ENCODE results near the gene FAM114A1. TPM values are rescaled to one million over a fixed set of nuclear protein-coding genes. Genes with fewer than 3 reads are reported as not detected.
A peak's percentile ranks its signal among the peaks of the same experiment; 100 is the strongest.

FAM114A1 gene
- 117 and 180 TPM in 2 replicates for total RNA-seq

DNA sequence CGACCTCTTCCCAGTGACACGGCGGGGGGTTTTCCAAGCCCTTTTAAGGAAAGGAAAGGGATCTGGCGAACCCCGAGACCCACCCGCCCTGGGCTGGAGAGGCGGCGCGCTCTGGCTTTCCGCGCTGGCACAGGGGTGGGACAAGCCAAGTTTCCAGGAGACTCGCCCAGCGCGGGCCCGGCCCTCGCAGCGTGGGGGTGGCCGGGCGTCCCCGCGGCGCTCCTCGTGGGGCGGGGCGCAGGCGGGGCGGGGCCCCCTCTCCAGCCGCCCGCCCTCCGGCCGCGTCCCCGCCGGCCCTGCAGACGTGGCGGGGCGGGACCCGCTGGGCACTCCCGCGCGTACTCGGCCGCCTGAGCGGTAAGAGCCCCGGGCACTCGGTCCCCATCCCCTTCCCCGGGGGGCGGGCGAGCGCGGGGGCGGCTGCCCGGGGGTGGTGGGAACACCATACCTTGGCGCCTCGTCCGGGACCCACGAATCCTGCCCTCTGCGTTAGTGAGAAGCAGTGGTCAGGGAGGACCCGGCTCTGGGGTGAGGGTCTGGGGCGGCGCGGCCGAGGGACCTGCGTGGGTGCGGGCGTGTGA lies at the start of gene FAM114A1:
Gene FAM114A1, plus strand, starts transcription at position 329 of the 581 bp plus-strand sequence. CDS start 10,273 bp downstream, outside the sequence.
- DNase-seq (ENCODE audit: low read depth, low spot score) = peak; percentile 49

- DNase-seq (ENCODE audit: low read depth, low spot score) = no peak
These were observed 49.1 kb upstream of the FAM114A1 start for GRCh38 chr4:38818441-38818976.

- no peak for DNase-seq (ENCODE audit: low read depth, low spot score)
These were observed 48.0 kb upstream of the FAM114A1 start for GRCh38 chr4:38819569-38819968.

DNA sequence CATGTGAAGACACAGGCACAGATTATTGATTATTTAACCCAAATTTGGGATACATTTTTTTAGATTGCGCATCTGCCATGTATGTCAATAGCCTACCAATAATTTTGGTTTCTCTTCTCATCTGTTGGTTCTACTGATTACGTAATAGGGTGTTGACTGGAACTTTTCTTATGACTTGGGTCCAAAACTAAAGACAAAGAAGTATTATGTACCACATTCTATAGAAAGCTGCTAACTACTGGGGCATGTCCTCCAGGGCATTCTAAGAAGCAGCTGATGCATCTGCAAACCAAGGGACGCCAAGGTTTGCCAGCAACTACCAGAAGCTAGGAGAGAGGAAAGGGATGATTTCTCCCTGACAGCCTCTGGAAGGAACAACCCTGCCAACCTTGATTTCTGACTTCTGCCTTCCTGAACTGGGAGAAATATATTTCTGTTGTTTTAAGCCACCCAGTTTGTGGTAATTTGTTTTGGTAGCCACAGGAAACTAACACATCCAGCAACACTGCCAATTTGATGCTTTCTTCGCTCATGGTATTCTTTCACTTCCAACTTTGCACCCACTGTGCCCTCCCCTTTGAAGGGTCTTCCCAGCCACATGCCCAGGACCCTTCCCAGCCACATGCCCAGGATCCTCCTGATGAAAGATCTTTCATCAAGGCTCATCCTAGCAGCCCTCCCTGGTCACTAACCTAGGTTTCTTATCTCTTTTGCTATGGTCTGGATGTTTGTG lies 47.1 kb upstream of the FAM114A1 start:
- no peak for DNase-seq (ENCODE audit: low read depth, low spot score)

GRCh38 chr4:38821739-38822138 lies 45.9 kb upstream of the FAM114A1 start:
- no peak for DNase-seq (ENCODE audit: low read depth, low spot score)

DNA sequence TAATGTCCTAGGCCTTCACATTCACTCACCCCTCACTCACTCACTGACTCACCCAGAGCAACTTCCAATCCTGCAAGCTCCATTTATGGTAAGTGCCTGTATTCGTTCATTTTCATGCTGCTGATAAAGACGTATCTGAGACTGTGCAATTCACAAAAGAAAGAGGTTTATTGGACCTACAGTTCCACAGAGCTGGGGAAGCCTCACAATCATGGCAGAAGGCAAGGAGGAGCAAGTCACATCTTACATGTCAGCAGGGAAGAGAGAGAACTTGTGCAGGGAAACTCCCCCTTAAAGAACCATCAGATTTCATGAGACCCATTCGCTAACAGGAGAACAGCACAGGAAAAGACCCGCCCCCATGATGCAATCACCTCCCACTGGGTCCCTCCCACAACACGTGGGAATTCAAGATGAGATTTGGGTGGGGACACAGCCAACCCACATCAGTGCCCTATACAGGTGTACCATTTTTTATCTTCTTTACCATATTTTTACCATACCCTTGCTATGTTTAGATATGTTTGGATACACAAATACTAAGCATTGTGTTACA lies 44.8 kb upstream of the FAM114A1 start:
- DNase-seq (ENCODE audit: low read depth, low spot score) = no peak

DNA sequence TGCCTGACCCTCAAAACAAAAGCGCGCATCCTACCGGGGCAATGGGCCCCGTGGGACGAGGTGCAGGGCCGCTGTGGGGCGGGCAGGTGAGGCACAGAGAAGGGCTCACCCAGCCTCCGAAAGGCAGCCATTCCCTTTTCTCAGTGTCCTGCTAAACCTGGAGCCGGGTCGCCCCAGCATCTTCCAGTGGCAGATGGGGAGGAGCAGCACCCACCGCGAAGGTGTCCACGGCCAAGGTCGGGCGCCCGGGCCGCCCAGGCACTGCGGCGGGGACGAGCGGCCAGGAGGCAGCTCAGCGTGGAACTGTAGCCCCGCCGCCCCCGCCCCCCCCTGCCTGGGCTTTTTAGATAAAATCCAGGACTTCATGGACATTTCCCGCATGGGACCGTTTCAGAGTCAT lies 43.8 kb upstream of the FAM114A1 start:
- no peak for DNase-seq (ENCODE audit: low read depth, low spot score)

- DNase-seq (ENCODE audit: low read depth, low spot score) = no peak
These were observed 38.4 kb upstream of the FAM114A1 start for GRCh38 chr4:38829237-38829636.

DNA sequence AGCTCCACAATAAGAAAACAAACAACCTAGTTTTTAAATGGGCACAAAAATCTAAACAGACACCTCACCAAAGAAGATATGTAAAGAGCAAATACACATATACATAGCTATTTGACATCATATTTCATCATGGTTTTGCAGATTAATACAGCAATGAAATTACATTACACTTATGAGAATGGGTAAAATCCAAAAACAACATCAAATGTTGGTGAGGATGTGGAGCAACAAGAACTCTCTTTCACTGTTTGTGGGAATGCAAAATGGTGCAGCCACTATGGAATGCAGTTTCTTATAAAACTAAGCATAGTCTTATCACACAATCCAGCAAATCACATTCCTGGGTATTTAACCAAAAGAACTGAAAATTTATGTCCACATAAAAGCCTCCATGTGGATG lies 36.0 kb upstream of the FAM114A1 start:
- DNase-seq (ENCODE audit: low read depth, low spot score) = no peak

DNA sequence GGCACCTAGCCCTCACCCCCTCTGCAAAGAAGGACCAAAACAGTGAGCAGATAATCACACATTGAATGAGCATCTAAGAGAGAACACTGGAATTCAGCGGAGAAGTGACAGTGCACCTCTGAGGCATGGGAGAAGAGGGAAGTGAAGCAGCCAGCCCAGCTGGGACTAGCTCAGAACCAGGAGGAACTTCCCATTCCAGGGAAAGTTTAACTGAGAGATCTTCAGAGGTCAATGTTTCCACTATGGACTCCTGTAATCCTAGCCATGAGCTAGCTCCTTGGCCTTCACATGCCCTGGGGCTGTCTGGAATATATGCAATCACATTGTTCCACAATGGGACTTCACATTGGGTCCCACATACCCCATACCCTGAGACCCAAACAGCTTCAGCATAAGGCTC lies 35.4 kb upstream of the FAM114A1 start:
- no peak for DNase-seq (ENCODE audit: low read depth, low spot score)

DNA sequence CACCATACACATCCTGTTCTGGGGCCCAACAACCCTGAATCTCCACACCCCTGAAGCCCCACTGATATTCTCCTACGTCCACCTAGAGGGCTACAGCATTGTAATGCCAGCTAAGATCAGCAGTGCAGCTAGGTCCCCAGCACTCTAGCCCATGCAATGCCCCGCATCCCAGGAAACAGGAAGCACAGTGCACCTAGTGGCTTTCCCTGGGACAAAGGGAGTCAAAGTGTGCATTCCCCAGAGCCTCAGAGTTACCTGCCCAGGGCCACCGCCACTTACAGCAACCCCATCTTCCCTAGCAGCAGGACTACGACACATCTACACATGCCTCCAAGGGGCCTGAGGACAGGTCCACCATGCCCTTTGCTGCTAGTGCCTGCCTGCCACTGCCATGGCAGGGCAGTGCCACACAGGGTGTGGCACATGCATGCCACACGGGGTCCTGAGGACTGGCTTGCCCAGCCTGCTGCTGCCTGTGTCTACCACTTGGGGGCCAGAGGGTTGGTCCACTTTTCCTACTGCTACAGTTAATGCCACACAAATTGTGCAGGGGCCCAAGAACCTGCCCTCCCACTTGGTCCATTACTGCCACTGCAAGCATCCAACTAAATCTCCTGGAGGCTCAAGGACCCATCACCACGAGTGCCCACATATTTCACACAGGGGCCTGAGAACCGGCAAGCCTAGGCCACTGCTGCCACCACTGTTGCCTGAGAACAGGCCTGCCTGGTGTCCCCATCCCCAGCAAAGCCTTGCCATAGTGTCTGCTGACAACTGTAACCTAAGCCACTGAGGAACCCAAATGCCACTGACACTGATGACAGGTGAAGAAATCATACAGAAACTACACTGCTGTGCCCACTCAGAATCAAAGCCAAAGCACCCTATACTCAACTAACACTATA lies 34.7 kb upstream of the FAM114A1 start:
- DNase-seq (ENCODE audit: low read depth, low spot score) = no peak

DNA sequence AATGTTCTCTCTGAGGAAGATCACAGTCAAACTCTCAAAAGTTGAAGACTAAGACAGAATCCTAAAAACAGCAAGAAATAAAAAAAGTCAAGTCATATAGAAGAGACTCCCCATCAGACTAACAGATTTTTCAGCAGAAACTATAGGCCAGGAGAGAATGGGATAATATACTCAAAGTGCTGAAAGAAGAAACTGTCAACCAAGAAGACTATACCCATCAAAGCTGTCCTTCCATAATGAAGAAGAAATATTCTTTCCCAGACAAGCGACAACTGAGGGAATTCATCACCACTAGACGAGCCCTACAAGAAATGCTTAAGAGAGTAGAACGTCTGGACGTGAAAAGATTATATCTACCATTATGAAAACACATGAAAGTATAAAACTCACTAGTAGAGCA lies 33.0 kb upstream of the FAM114A1 start:
- DNase-seq (ENCODE audit: low read depth, low spot score) = no peak

DNA sequence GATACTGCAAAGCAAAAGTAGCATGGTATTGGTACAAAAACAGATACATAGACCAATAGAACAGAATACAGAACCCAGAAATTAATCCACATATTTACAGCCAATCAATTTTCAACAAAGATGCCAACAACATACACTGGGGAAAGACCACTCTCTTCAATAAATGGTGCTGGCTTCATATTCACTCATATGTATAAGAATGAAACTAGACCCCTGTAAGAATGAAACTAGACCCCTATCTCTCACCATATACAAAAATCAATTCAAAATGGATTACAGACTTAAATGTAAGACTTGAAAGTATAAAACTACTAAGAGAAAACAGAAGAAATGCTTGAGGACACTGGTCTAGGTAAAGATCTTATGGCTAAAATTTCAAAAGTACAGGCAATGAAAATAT lies 30.3 kb upstream of the FAM114A1 start:
- no peak for DNase-seq (ENCODE audit: low read depth, low spot score)

DNA sequence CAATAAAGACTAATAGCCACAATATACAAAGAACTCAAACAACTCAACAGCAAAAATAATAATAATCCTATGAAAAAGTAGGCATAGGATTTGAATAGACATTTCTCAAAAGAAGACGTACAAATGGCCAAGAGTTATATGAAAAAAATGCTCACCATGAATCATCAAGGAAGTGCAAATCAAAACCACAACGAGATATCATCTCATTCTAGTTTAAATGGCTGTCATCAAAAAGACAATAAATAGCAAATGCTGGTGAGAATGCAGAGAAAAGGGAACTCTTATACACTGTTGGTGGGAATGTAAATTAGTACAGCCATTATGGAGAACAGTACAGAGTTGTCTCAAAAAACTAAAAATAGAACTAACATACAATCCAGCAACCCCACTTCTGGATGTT lies 29.8 kb upstream of the FAM114A1 start:
- DNase-seq (ENCODE audit: low read depth, low spot score) = no peak

DNA sequence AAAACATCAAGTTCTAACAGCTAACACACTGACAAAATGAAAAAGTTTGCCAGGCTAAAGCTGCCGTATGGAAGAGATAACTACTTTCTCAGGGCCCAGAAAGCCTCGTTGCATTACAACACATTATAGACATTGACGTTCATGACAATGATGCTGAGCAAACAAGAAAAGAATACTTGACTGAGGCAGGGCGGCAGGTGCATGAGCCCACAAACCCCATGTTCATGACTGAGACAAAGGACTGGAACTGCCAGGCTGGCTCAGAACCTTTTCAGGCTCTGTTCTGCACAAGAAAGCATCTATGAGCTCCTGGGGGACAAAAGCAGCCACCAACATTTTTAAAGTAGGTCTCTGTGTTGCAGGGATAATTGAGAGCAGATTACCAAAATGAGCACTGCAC lies 24.6 kb upstream of the FAM114A1 start:
- no peak for DNase-seq (ENCODE audit: low read depth, low spot score)

GRCh38 chr4:38846015-38846414 lies 21.6 kb upstream of the FAM114A1 start:
- no peak for DNase-seq (ENCODE audit: low read depth, low spot score)

GRCh38 chr4:38855466-38855865 lies 12.1 kb upstream of the FAM114A1 start:
- no peak for DNase-seq (ENCODE audit: low read depth, low spot score)

DNA sequence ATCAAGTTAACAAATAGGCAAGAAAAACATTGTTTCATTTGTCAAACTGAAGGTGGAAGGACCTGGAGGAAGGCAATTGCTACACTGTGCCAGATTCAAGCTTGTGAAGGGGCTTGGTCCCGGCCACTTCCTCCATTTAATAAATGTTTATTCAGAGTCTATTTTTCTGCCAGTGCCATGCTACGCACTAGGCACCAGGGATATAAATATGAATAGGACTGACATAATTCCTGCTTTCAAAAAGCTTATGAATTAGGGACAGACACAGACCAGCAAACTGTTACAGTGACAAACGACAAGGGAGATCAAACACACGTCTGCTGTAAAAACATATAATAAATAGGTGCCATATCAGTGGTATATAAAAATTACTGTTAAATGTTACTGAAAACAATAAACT lies 11.6 kb upstream of the FAM114A1 start:
- DNase-seq (ENCODE audit: low read depth, low spot score) = no peak

DNA sequence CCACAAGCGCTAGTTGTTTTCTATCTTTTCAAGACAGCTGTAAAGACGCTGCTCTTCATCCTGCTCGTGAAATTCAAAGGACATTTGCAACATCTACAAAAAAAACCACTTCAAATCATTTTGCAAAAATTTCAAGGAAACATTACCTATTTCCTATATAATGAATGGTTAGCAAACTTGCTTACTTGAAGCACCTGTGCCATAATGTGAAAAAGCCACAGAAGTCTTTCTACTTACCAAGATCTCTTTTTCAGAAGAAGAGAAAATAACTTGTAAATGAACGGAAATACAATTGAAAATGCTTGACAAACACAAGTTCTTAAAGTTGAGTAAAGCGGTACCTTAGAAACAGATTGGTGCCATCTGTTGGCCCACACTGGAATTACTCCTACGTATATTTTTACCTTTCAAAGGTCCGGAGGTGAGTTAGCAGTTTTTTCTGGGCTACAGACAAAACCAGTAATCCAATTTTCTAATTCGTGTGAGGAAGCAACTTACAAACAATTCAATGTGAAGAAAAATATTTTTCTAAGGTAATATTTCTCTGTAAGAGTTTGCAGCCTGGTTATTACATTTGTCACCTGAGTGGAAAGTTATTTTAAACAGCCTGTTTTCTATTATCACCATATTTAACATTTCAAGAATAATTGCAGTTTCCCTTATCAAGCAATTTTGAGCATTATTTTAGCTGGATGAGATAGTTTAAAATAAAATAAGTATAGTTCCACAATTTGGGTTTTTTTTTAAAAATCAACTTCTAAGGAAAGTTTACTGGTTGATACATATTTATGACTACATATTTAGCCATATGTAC lies 10.9 kb upstream of the FAM114A1 start, which contains the start of gene TLR6:
Gene TLR6, minus strand, starts transcription at position 294 of the 814 bp plus-strand sequence. CDS start 27,344 bp downstream, outside the sequence.
- no peak for DNase-seq (ENCODE audit: low read depth, low spot score)

DNA sequence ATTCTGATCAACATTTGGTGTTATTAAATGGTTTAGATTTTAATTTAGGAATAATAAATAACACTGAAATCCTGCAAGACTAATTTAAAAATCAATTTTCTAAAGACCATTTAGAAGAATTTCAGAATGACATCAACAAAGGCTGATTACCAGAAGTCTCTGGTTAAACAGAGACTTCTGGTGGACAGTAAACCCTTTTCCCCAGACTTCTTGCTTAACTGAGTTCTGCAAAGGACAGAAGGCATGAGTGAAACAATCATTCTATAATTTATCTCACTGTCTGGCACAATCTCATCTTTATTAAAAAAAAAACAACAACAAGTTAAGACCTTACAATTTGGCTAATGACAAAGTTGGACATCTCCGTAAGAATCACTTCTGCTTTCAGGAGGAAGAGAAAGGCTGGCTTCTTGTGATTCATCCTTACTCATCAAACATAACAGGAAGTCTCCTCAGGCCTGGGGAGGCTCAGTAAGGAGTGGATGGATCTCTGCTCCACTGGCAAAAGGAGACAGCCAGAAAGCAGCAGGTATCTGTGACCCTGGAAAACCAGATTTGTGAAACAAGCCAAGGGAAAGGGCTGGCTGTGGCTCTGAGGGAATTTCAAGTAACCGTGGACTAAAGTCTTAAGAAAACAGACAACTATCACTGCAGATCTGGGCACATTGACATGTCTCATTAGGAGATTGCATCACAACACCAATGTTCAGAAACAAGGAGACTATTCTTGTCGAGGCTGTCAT lies 10.1 kb upstream of the FAM114A1 start:
- DNase-seq (ENCODE audit: low read depth, low spot score) = peak; percentile 53
